ENCODE results near the gene ZSCAN16. TPM values are rescaled to one million over a fixed set of nuclear protein-coding genes. Genes with fewer than 3 reads are reported as not detected.

Gene ZSCAN16
- total and polyA plus RNA-seq, 10 of the 15 experiments (the other 5 are each of a cell fraction or from before 2014, with no cell fraction given) = 4.6 to 13.8 (median 10.3) TPM

- TF ChIP-seq BHLHE40 (IDR thresholded peaks at IDR 0.05; ENCODE audit: borderline replicate concordance in 1 of 2, low read depth in 2 of 2, low read length in 1 of 2) (0 out of 4 replicates have a peak, but pooled peaks of 1 of the 2 experiments have one; percentile 40), SUPT20H (IDR thresholded peaks at IDR 0.05; ENCODE audit: borderline replicate concordance, control insufficient read depth, low read depth, low read length) (no peak), PAX8 (IDR thresholded peaks at IDR 0.05) (no peak), POLR2AphosphoS2 (IDR thresholded peaks at IDR 0.05; ENCODE audit: low read depth, low read length) (no peak), RAD51 (IDR thresholded peaks at IDR 0.05) (peak; percentile 42; the same call in 1 of the 2 replicates), MEF2A (IDR thresholded peaks at IDR 0.05; ENCODE audit: insufficient read depth, low read depth, low read length) (no peak), ATF3 (IDR thresholded peaks at IDR 0.05; ENCODE audit: borderline replicate concordance, extremely low read depth, low read depth, low read length) (no peak)
Measured at GRCh38 chr6:28135393-28135792, 11.0 kb downstream of the ZSCAN16 start (continued).

GRCh38 chr6:28136585-28137504, 12.4 kb downstream of the ZSCAN16 start:
- Histone ChIP-seq H3K4me1 (ENCODE audit: control insufficient read depth, insufficient read depth, low read length) (peaks cover 20% of the 10 kb centered on the region), H3K9ac (ENCODE audit: control insufficient read depth, insufficient read depth, low read length) (peak overlapping the region; percentile 97), H3K9me3 (replicated peaks; ENCODE audit: control insufficient read depth, insufficient read depth, low read length) (no peaks in the 10 kb centered on the region), H3K4me3 (peak overlapping the region; percentile 88), H3K36me3 (ENCODE audit: control insufficient read depth in 2 of 2, insufficient read depth in 2 of 2, low read length in 1 of 2) (no peaks in the 10 kb centered on the region; a peak in 1 of 4 replicates), H3K27me3 (replicated peaks in 1 of 2; ENCODE audit: control insufficient read depth in 2 of 2, insufficient read depth in 2 of 2, low read length in 1 of 2) (no peaks in the 10 kb centered on the region), H4K20me1 (ENCODE audit: control insufficient read depth, insufficient read depth) (no peaks in the 10 kb centered on the region), H2AFZ (ENCODE audit: control insufficient read depth, low read depth, low read length) (peak overlapping the region; percentile 91), H3K4me2 (ENCODE audit: control insufficient read depth, insufficient read depth) (peak overlapping the region; percentile 89), H3K27ac (ENCODE audit: control insufficient read depth, insufficient read depth) (peak overlapping the region; percentile 92), H3K79me2 (ENCODE audit: control insufficient read depth, insufficient read depth, low read length) (peaks cover 43% of the 10 kb centered on the region)
- DNase-seq (ENCODE audit: low read depth, low spot score) (peak; percentile 56), FAIRE-seq (no peak), ATAC-seq (peak; percentile 77)
- ChIA-PET RAD21 (ENCODE audit: unreplicated experiment) (interaction anchor here (0.7 to 3.1 kb wide), 10 partner anchors 25 to 247 kb away, joined by 3 to 11 read pairs (median 4); partner anchors contain the start of genes ZKSCAN4, ZSCAN26 and ZSCAN31), SMC1A (ENCODE audit: uncharacterized antibody, unreplicated experiment) (interaction anchor here (0.6 to 2.3 kb wide), 14 partner anchors 9 to 299 kb away, joined by 3 to 8 read pairs (median 4); partner anchors contain the start of genes ZKSCAN4 and ZSCAN26), POLR2A (interaction anchor here (1.0 kb wide), 5 partner anchors 9 to 56 kb away, joined by 3 to 5 read pairs (median 3); partner anchors contain the start of gene ZNF165), CTCF (interaction anchor here (1.0 to 2.3 kb wide), 6 partner anchors 11 to 219 kb away, joined by 3 to 16 read pairs (median 6); partner anchors contain the start of genes ZKSCAN4 and ZSCAN16)
- 1% methylated on average over 58 of the region's 58 CpGs for WGBS (ENCODE audit: insufficient coverage, insufficient replicate concordance, low lambda C conversion rate, missing lambda C conversion rate)
- intact Hi-C loops (cut with micrococcal nuclease; ENCODE audit: unreplicated experiment) (loop anchor here (1.0 to 10.0 kb wide), 6 partner anchors 13 to 302 kb away; partner anchors contain the start of genes ZKSCAN4, ZNF165, ZSCAN12 and ZSCAN16), in situ Hi-C loops (cut with MboI) (no loop called here)
- BruUV-seq (replicated peaks) = no TSS peak
- TF ChIP-seq RAD21 (IDR thresholded peaks at IDR 0.05; ENCODE audit: insufficient read depth, low read depth, low read length) (peak; percentile 25; the same call in 1 of the 2 replicates), ATF2 (IDR thresholded peaks at IDR 0.05; ENCODE audit: low read length) (no peak), ZSCAN29 (IDR thresholded peaks at IDR 0.05) (peak; percentile 80), SMAD5 (IDR thresholded peaks at IDR 0.05; ENCODE audit: low read depth) (peak; percentile 80), POU2F2 (IDR thresholded peaks at IDR 0.05; ENCODE audit: borderline replicate concordance, low read depth, low read length) (peak; percentile 86; the same call in 2 of the 3 replicates), RELA (IDR thresholded peaks at IDR 0.05; ENCODE audit: borderline replicate concordance, partially characterized antibody) (peak; percentile 86), ZBED1 (IDR thresholded peaks at IDR 0.05; ENCODE audit: borderline replicate concordance) (no peak), ZNF217 (IDR thresholded peaks at IDR 0.05) (peak; percentile 37; the same call in 1 of the 2 replicates), SRF (IDR thresholded peaks at IDR 0.05; ENCODE audit: low read depth in 2 of 2, low read length in 2 of 2) (peak in 1 of 2 experiments; percentile 82; a peak in 2 of 4 replicates), USF1 (IDR thresholded peaks at IDR 0.05; ENCODE audit: borderline replicate concordance, extremely low read length, insufficient read depth, low read depth, low read length) (no peak), MTA3 (IDR thresholded peaks at IDR 0.05; ENCODE audit: borderline replicate concordance, low read length) (0 out of 2 replicates have a peak, but pooled peaks have one; percentile 19)

All from GM12878 (cell line).